ENCODE results near the gene CLTA. TPM values are rescaled to one million over a fixed set of nuclear protein-coding genes. Genes with fewer than 3 reads are reported as not detected.

Gene CLTA
- total RNA-seq, 4 donors from 2014 or later: 155 to 207 (median 175) TPM

GRCh38 chr9:36161187-36161586 lies 29.5 kb upstream of the CLTA start:
- TF ChIP-seq, protein P1, sequence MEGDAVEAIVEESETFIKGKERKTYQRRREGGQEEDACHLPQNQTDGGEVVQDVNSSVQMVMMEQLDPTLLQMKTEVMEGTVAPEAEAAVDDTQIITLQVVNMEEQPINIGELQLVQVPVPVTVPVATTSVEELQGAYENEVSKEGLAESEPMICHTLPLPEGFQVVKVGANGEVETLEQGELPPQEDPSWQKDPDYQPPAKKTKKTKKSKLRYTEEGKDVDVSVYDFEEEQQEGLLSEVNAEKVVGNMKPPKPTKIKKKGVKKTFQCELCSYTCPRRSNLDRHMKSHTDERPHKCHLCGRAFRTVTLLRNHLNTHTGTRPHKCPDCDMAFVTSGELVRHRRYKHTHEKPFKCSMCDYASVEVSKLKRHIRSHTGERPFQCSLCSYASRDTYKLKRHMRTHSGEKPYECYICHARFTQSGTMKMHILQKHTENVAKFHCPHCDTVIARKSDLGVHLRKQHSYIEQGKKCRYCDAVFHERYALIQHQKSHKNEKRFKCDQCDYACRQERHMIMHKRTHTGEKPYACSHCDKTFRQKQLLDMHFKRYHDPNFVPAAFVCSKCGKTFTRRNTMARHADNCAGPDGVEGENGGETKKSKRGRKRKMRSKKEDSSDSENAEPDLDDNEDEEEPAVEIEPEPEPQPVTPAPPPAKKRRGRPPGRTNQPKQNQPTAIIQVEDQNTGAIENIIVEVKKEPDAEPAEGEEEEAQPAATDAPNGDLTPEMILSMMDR (IDR thresholded peaks at IDR 0.05; ENCODE audit: low read depth): no peak

DNA sequence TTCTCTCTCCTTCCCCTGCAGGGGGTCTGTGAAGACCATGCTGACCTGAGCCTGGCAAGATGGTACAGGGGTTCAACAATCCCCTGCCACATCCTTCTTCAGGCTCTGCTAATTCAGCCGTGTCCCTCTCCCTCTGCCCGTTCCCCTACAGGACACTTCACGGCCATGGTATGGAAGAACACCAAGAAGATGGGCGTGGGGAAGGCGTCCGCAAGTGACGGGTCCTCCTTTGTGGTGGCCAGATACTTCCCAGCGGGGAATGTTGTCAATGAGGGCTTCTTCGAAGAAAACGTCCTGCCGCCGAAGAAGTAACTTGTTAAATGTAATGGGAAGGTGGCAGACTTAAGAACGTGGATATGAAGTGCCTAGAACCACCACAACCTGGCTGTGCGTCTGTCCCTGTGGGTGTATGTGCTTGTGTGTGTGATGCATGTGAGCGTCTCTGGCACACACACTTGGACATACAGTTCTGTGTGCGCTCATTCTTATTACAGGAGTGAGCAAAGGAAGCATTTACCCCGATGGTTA lies 28.4 kb upstream of the CLTA start:
- TF ChIP-seq, protein P1 (IDR thresholded peaks at IDR 0.05; ENCODE audit: low read depth): no peak

GRCh38 chr9:36163049-36163785 lies 27.5 kb upstream of the CLTA start:
- TF ChIP-seq, protein P1 (IDR thresholded peaks at IDR 0.05; ENCODE audit: low read depth): no peak

GRCh38 chr9:36163786-36164170 lies 26.9 kb upstream of the CLTA start:
- TF ChIP-seq, protein P1 (IDR thresholded peaks at IDR 0.05; ENCODE audit: low read depth): no peak

DNA sequence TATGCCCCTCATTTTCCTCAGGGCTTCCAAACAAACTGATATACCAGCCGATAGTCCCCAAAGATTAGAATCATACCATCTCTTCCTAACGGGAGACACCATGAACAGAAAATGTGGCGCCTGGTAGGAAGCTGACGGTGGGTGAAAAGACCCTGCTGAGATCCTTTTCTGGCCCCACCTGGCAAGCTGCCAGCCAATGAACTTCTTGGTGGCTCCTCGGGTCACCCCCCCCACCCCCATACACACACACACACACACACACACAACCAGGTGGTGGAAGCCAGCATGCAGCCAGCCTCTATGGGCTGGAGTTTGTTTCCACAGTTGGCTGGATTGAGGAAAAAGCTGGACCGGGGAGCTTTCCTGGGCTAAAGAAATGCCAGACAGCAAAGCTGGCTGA lies 26.3 kb upstream of the CLTA start:
- TF ChIP-seq, protein P1 (IDR thresholded peaks at IDR 0.05; ENCODE audit: low read depth): no peak

DNA sequence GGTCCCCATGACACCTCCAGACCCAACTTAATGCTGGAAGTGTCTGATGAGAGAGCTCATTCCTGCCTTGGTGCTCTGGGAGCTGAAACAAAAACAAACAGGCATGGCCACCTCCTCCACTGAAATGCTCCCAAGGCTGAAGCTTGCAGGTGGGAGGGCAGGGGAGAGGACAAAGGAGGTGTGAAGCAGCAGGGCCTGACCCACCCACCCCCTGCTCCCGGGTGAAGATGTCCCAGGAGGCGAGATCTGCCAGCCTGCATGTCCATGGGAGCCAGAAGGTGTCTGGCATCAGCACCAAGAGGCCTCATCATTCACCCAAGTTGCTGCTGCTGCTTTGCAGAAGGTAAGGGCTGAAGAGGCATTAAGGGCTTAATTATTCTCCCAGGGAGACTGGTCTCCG lies 25.7 kb upstream of the CLTA start:
- TF ChIP-seq, protein P1 (IDR thresholded peaks at IDR 0.05; ENCODE audit: low read depth): no peak

- TF ChIP-seq, protein P1 (IDR thresholded peaks at IDR 0.05; ENCODE audit: low read depth): no peak
Observed at GRCh38 chr9:36165826-36166167, 24.9 kb upstream of the CLTA start.
